ENCODE data around the gene EPAS1.

GRCh38 chr2:46367286-46367685 lies 70.1 kb downstream of the EPAS1 start:
- no peak for TF ChIP-seq EZH2phosphoT487 (IDR thresholded peaks at IDR 0.05; ENCODE audit: insufficient read depth, low read depth)
- TF ChIP-seq EZH2 (IDR thresholded peaks at IDR 0.05; ENCODE audit: insufficient read depth, poor library complexity, severe bottlenecking), result no peak
